ENCODE results near the gene ADCY1. TPM values are rescaled to one million over a fixed set of nuclear protein-coding genes. Genes with fewer than 3 reads are reported as not detected.

ADCY1 gene
- total RNA-seq, 8 experiments from 2014 or later = 0.56 to 22.4 (median 12.1) TPM

DNA sequence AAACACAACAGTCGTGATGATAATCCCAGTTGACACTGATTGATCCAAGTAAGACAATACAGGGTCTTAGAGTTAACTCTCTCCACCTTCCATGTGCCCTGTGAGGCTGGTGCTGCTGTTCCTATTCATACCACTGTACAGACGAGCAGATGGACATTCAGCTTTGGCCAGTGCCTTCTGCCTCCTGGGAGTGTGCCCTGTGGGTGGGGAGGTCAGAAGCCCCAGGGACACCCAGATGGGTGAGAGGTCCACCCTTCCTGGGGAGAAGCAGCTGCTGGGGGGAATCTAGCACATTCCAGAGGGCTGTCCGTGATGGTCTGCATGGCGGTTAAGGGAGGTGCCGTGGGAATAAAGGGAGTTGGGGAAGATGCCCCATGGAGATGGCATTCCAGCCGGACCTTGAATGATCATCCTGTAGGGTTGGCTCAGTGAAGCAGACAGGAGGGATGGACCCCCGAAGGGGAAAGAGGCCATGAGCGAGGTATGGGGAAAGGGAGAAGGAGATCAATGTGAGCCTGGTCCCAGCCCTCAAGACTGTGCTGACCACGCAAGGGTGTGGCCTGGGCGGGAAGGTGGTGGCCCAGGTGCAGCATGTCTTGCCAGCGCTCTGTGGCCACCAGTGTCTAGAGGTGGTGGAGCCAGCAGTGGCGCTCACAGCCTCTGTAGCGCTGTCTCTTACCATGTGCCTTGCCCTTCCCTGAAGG lies 74.0 kb downstream of the ADCY1 start:
- no peak for ATAC-seq (replicated peaks in 6 of 8)
- Histone ChIP-seq H3K4me1 (replicated peaks in 1 of 2) (no peaks in the 10 kb centered on the region), H3K4me3 (no peak overlapping the region), H3K27ac (no peak overlapping the region)
- in situ Hi-C loops (cut with MboI; ENCODE audit: low pct_unique_long_range_greater_than_20kb in 2 of 9, low sequenced_read_pairs in 9 of 9, unreplicated experiment in 9 of 9) = no loop called here
- 0 to 93% (median 77%) methylated on average over 1 to 3 of the region's 13 CpGs; no CpG with 5 or more reads in 3 of the 10 experiments for WGBS, 10 experiments

DNA sequence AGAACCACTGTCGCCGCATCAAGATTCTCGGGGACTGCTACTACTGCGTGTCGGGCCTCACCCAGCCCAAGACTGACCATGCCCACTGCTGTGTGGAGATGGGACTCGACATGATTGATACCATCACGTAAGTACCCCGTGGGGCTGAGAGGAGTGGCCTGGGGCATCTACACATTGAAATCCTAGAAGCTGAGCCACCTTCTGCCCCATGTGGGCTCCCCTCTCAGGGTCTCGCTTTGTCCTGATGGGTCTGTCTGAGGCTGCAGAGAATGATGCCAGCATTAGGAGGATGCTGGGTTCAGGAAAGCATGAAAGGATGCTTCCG lies 74.5 kb downstream of the ADCY1 start:
- no peak overlapping the region for H3K4me3 ChIP-seq
- in situ Hi-C loops (cut with MboI; ENCODE audit: low pct_unique_long_range_greater_than_20kb in 2 of 9, low sequenced_read_pairs in 9 of 9, unreplicated experiment in 9 of 9) = no loop called here
- H3K27ac ChIP-seq = no peak overlapping the region
- ATAC-seq (replicated peaks in 6 of 8) = no peak
- no peaks in the 10 kb centered on the region for H3K4me1 ChIP-seq (replicated peaks in 1 of 2)
- WGBS, 10 experiments = 60 to 100% (median 93%) methylated on average over 1 to 5 of the region's 10 CpGs; no CpG with 5 or more reads in 5 of the 10 experiments

DNA sequence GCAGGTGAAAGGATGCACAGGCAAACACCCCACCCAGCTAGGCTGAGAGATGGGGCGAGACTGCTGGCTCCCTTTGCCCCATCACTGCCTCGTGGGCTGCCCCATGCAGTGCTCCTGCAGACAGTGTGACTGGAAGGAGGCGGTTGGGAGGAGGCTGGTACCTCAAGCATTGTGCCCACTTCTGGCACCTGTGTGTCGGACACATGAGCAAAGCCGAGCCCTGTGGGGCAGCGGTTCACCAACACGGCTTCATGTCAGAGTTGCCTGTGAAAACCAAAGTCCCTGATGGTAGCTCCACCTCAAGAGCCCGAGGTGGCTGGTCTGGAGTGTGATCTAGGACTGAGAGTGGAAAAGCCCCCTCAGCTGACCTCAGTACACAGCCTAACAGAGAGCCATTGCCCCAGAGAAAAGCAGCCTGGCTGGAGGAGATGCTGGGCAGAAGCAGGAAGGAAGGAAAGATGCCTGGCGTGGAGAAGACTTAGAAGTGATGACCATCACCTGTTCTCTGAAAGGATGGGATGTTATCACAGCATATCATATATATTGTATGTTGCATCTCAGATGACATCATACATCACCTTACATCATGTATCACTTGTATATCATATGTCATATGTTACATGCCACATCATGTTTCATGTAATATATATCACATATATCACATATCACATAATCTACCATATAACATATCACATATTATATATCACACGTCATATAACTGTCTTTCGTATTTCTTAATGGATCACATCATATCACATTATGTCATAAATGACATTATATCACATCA lies 75.6 kb downstream of the ADCY1 start:
- Histone ChIP-seq H3K27ac (no peak overlapping the region), H3K4me3 (no peak overlapping the region), H3K4me1 (replicated peaks in 1 of 2) (no peaks in the 10 kb centered on the region)
- in situ Hi-C loops (cut with MboI; ENCODE audit: low pct_unique_long_range_greater_than_20kb in 2 of 9, low sequenced_read_pairs in 9 of 9, unreplicated experiment in 9 of 9) = no loop called here
- ATAC-seq (replicated peaks in 6 of 8) = no peak
- WGBS, 10 experiments = 41 to 100% (median 95%) methylated on average over 1 to 4 of the region's 11 CpGs; no CpG with 5 or more reads in 3 of the 10 experiments

DNA sequence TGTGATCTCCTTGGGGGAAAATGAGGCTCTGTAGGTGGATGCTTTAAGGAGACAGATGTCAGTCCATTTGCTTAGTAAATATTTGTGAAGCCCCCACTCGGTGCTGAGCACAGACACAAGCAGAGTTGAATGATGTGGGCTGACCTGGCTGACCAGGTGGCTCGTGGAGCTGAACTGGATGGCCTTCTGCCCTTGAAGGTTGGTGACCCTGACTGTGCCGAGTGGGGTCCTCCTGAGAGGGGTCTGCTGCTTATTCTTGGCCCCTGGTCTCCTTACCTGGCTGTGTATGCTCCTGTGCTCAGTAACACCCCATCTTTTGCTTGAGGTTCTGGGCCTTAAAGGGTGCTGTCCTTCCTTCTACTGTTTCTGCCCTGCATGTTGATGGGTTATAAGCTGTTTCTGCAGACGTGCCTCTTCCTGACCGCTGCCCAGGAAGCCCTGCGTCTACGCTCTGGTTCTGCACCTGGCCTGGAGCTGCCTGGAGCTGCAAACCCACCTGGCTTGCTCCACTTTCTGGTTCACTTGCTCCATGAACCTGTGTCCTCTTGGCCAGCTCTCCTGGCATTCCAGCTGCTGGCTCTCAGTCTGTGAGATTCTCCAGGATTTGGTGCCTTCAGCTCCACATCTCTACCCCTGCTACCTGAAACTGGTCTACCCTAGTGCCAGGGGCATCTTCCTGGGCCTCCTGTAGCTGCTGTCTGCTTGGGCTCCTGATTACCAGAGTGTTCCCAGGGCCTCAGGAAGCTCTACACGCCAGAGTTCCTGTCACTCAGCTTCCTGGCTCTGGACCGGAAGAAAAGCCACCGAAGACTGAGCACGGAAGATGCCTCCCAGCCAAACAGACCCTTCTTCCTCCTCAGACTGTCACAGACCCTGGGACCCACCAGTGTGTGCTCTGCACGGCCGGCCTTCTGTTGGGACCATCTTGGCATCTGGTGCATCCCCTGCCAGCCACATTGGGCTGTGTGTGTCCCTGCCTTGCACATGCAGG lies 76.5 kb downstream of the ADCY1 start:
- 21 to 100% (median 93%) methylated on average over 2 to 7 of the region's 13 CpGs; no CpG with 5 or more reads in 3 of the 10 experiments for WGBS, 10 experiments
- in situ Hi-C loops (cut with MboI; ENCODE audit: low pct_unique_long_range_greater_than_20kb in 2 of 9, low sequenced_read_pairs in 9 of 9, unreplicated experiment in 9 of 9) = no loop called here
- Histone ChIP-seq H3K27ac (no peak overlapping the region), H3K4me3 (no peak overlapping the region), H3K4me1 (replicated peaks in 1 of 2) (no peaks in the 10 kb centered on the region)
- ATAC-seq (replicated peaks in 6 of 8) = no peak

DNA sequence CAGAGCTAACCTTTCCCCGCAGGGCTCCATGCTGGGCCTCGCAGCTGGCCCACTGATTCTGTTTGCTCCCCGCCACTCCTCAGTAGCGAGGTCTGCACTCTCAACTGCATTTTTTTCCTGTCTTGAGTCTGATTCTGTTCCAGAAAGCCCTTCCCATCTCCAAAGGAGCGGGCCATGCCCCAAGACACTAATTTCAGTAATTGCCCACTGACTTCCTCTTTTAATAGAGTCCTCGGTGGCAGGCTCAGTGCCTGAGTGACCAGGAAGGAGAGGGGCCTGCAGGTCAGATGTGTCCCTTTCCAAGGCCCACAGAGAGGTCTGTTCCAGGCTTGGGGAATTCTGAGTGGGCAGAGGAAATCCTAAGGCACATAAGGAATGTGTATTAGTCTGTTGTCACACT lies 77.4 kb downstream of the ADCY1 start:
- Histone ChIP-seq H3K27ac (no peak overlapping the region), H3K4me1 (replicated peaks in 1 of 2) (no peaks in the 10 kb centered on the region), H3K4me3 (no peak overlapping the region)
- ATAC-seq (replicated peaks in 6 of 8) = no peak
- in situ Hi-C loops (cut with MboI; ENCODE audit: low pct_unique_long_range_greater_than_20kb in 2 of 9, low sequenced_read_pairs in 9 of 9, unreplicated experiment in 9 of 9) = no loop called here
- WGBS, 10 experiments = 0 to 100% (median 89%) methylated on average over 1 to 5 of the region's 6 CpGs; no CpG with 5 or more reads in 3 of the 10 experiments

DNA sequence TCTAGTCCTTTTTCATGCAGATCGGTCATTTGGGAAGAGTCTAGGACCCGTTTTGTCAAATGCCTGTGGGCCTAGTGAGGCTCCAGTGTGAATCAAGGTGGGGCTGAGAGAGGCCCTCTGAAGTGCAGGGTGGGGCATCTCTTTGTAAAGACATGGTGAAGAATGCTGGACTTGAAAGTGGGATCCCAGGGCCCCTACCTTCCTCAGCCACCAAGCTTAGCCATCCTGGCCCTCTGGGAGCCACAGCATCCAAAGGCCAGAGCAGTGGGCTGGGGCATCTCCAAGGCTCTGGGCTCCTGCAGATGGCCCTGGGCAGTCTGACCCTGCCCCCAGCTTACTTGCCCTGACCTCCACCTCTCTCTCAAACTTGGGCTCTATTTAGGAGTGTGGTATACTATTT lies 78.5 kb downstream of the ADCY1 start:
- in situ Hi-C loops (cut with MboI; ENCODE audit: low pct_unique_long_range_greater_than_20kb in 2 of 9, low sequenced_read_pairs in 9 of 9, unreplicated experiment in 9 of 9) = no loop called here
- no peak for ATAC-seq (replicated peaks in 6 of 8)

DNA sequence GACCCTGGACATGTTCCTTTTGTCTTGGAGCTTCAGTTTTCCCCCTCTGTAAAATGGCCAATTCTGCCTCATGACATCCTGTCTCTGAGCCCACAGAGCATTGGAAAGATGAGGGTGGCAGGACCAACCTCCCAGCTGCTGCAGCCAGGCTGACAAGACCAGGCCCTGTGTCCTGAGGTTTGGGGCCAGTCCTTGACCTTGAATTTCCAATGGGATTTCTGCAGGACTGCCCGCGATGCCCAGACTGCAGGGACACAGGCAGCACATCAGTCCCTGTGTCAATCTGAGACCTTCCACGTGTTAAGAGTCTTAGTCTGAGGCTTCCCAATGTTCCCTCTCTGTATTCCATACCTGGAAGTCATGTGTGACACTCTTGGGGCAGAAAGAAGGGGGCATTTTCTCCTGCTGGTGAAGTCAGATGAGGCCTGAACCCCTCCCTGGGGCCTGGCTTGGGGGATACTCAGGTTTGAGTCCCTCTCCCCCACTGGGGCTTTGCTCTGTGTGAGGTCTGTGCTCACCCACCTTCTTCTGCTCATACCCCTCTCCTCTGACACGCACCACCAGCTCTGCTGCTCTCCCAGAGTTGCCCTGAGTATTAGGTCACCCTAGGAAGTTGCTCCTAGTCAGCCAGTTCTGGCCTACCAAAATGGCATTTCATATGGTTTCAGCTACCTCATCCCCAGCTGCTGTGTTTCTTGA lies 79.2 kb downstream of the ADCY1 start:
- Histone ChIP-seq H3K4me3 (no peak overlapping the region), H3K27ac (no peak overlapping the region), H3K4me1 (replicated peaks in 1 of 2) (no peaks in the 10 kb centered on the region)
- WGBS, 10 experiments = 33 to 83% (median 78%) methylated on average over 3 of the region's 4 CpGs; no CpG with 5 or more reads in 6 of the 10 experiments
- ATAC-seq (replicated peaks in 6 of 8) = no peak
- in situ Hi-C loops (cut with MboI; ENCODE audit: low pct_unique_long_range_greater_than_20kb in 2 of 9, low sequenced_read_pairs in 9 of 9, unreplicated experiment in 9 of 9) = no loop called here

More for the DNA sequence above, 78.5 kb downstream of the ADCY1 start:
- WGBS, 10 experiments = 0 to 100% (median 40%) methylated on average over 1 of the region's 2 CpGs; no CpG with 5 or more reads in 6 of the 10 experiments
- Histone ChIP-seq H3K4me1 (replicated peaks in 1 of 2) (no peaks in the 10 kb centered on the region), H3K27ac (no peak overlapping the region), H3K4me3 (no peak overlapping the region)

DNA sequence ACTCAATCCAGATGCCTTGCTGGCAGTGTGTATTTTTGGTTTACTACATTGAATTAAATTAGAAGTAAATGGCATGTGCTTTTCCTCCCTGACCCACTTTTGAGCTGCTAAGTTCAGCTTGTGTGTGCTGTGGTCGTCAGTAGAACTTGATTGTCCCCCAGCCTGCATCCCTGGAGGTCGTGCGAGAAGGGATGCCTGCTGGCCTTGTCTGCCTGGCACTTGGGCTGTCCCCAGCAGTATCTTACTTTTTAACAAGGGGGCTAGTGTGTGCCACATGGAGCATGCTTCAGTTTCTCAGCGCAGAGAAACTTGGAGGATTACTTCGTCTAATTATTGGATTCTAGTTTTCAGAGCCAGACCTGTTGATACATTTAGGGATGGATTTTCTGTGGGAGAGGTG lies 80.2 kb downstream of the ADCY1 start:
- no peak for ATAC-seq (replicated peaks in 6 of 8)
- WGBS, 10 experiments = 60 to 100% (median 90%) methylated on average over 2 to 5 of the region's 5 CpGs; no CpG with 5 or more reads in 4 of the 10 experiments

DNA sequence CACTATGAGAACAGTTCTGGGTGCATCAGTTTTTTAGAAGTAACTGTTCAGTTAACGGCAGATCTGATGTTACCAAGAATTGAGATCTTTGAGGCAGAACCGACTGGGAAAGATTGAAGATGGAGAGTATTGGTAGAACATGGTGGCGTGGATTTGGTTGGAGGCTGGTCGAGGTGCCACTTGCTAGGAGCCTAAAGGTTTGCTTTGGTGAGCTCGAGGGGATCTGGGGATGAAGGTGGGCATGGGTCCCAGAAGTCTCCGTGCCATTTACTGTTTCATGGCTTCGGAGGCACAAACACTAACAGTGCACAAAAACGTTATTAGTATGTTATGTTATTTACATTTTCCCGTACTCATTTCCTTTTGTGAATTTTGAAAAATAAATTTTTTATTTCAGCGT lies 81.4 kb downstream of the ADCY1 start:
- in situ Hi-C loops (cut with MboI; ENCODE audit: low pct_unique_long_range_greater_than_20kb in 2 of 9, low sequenced_read_pairs in 9 of 9, unreplicated experiment in 9 of 9) = no loop called here
- Histone ChIP-seq H3K4me3 (no peak overlapping the region), H3K27ac (no peak overlapping the region), H3K4me1 (replicated peaks in 1 of 2) (no peaks in the 10 kb centered on the region)
- 41 to 100% (median 94%) methylated on average over 1 to 10 of the region's 10 CpGs for WGBS, 10 experiments
- no peak for ATAC-seq (replicated peaks in 6 of 8)

More for the DNA sequence above, 80.2 kb downstream of the ADCY1 start:
- Histone ChIP-seq H3K4me3 (no peak overlapping the region), H3K4me1 (replicated peaks in 1 of 2) (no peaks in the 10 kb centered on the region), H3K27ac (no peak overlapping the region)
- in situ Hi-C loops (cut with MboI; ENCODE audit: low pct_unique_long_range_greater_than_20kb in 2 of 9, low sequenced_read_pairs in 9 of 9, unreplicated experiment in 9 of 9) = no loop called here

DNA sequence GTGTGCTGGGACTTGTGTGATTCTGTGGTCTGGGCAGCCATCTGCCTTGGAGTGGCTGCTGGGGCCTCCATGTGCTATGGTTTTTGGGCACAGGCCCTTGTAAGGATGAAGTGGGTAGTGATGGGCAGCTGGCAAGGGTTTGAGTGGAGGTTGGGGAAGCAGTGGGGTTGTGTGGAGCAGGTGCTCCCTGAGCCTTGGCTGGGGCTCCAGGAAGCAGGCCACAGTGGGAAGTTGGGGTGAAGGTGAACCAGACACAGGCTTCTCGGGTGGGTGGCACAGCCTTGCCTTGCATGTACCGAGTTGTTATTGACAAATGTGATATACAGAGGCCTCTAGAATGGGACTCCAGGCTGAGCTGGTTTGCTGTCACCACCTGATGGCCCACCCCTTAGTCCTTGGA lies 82.3 kb downstream of the ADCY1 start:
- in situ Hi-C loops (cut with MboI; ENCODE audit: low pct_unique_long_range_greater_than_20kb in 2 of 9, low sequenced_read_pairs in 9 of 9, unreplicated experiment in 9 of 9) = no loop called here
- ATAC-seq (replicated peaks in 6 of 8) = no peak
- Histone ChIP-seq H3K4me1 (replicated peaks in 1 of 2) (no peaks in the 10 kb centered on the region), H3K4me3 (no peak overlapping the region), H3K27ac (no peak overlapping the region)
- WGBS, 10 experiments = 90% methylated on average over 2 of the region's 2 CpGs; no CpG with 5 or more reads in 9 of the 10 experiments

DNA sequence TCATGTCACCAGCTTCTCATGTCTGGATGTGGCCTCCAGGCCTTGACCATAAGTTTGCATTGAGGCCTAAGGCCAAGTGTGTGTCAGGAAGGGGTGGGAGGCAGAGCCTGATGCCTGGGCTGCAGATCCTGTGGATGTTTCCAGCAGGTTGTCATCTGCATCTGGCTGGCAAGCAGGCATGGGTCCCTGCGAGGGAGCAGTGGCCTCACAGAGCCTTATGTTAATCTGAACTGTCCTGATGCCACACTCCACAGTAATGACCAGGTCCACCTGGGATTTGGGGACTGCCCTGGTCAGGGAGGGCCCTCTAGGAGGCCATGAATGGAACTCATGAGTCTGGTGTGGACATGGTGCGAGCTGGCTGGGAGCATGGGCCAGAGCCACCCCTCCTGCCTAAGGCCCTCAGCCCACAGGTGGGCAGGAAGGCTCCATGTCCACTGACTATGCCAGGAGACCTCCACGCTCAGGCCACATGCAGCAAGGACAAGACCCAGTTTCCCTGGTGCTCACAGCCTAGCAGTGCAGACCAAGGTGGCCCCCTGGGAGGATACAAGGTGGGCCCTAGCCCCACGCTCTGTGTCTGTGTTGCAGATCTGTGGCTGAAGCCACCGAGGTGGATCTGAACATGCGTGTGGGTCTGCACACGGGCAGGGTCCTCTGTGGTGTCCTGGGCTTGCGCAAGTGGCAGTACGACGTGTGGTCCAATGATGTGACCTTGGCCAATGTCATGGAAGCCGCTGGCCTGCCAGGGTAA lies 83.1 kb downstream of the ADCY1 start:
- 80 to 100% (median 100%) methylated on average over 1 of the region's 11 CpGs; no CpG with 5 or more reads in 7 of the 10 experiments for WGBS, 10 experiments
- no peak overlapping the region for H3K27ac ChIP-seq
- no peak for ATAC-seq (replicated peaks in 6 of 8)
- in situ Hi-C loops (cut with MboI; ENCODE audit: low pct_unique_long_range_greater_than_20kb in 2 of 9, low sequenced_read_pairs in 9 of 9, unreplicated experiment in 9 of 9) = no loop called here
- H3K4me3 ChIP-seq = no peak overlapping the region
- H3K4me1 ChIP-seq (replicated peaks in 1 of 2) = no peaks in the 10 kb centered on the region

Data from motor neuron (in vitro differentiated cells).